Cardiac muscle cell (in vitro differentiated cells and primary cell): Measurements from ENCODE around the gene CAMK2G. TPM values are rescaled to one million over a fixed set of nuclear protein-coding genes. Genes with fewer than 3 reads are reported as not detected.

Experiments
- DNase-seq, 2 donors: peaks; one replicate each; pipeline versions ENCODE4 v3.0.0 to v3.0.0-alpha.2; 2010 to 2017; ENCODE audit warnings: low read depth in 1 of 2, low spot score in 1 of 2
- H3K27ac ChIP-seq: fragments of 200-600 bp; sonication (generic); 2 replicates; pipeline ENCODE4 v1.5.1; 2016
- H3K27me3 ChIP-seq: fragments of 200-600 bp; sonication (generic); 2 replicates; pipeline ENCODE4 v1.6.0; 2016; ENCODE audit warnings: control low read depth
- H3K36me3 ChIP-seq: fragments of 200-600 bp; sonication (generic); 2 replicates; pipeline ENCODE4 v1.5.1; 2016; ENCODE audit warnings: control low read depth
- H3K4me1 ChIP-seq: fragments of 200-600 bp; sonication (generic); 2 replicates; pipeline ENCODE4 v1.8.1; 2017; ENCODE audit warnings: low read depth, mild to moderate bottlenecking, mixed run types
- H3K4me3 ChIP-seq: fragments of 200-600 bp; sonication (generic); 2 replicates; pipeline ENCODE4 v1.5.1; 2016; ENCODE audit warnings: mild to moderate bottlenecking
- H3K9me3 ChIP-seq: fragments of 200-600 bp; sonication (generic); 2 replicates; pipeline ENCODE4 v1.5.1; 2017; ENCODE audit warnings: low read depth, mild to moderate bottlenecking, control low read depth
- CTCF ChIP-seq: IDR thresholded peaks from 2 replicates; pipeline ENCODE4 v1.5.1; 2012; ENCODE audit warnings: low read depth, mild to moderate bottlenecking, low read length
- polyA plus RNA-seq: library from polyadenylated mRNA; unstranded; fragments of >200 nt; fragmentation: Nextera tagmentation; extraction: Ambion mirVana; gene quantifications from 2 replicates; pipeline ENCODE4 v1.2.1, GENCODE V29; 2016
- total RNA-seq: library from RNA; depleted of rRNA; stranded (reverse); fragments of >200 nt; gene quantifications from 2 replicates; pipeline ENCODE4 v1.2.3, GENCODE V29; 2016

CAMK2G gene
- total and polyA plus RNA-seq, 2 experiments from 2014 or later = 7.7 to 29.8 TPM

GRCh38 chr10:73876566-73876965 lies 2.2 kb upstream of the CAMK2G start:
- DNase-seq = no peak
- no peaks in the 10 kb centered on the region for H3K9me3 ChIP-seq
- H3K4me1 ChIP-seq = no peaks in the 10 kb centered on the region
- H3K36me3 ChIP-seq = no peaks in the 10 kb centered on the region
- H3K4me3 ChIP-seq = no peak overlapping the region
- no peak for TF ChIP-seq CTCF
- no peak overlapping the region for H3K27ac ChIP-seq
- H3K27me3 ChIP-seq = no peaks in the 10 kb centered on the region

- no peak for TF ChIP-seq CTCF
- Histone ChIP-seq H3K36me3 (no peaks in the 10 kb centered on the region), H3K4me3 (no peak overlapping the region), H3K9me3 (no peaks in the 10 kb centered on the region), H3K4me1 (no peaks in the 10 kb centered on the region), H3K27me3 (no peaks in the 10 kb centered on the region), H3K27ac (no peak overlapping the region)
- no peak for DNase-seq
These were observed 1.8 kb upstream of the CAMK2G start for GRCh38 chr10:73876157-73876556.

GRCh38 chr10:73875139-73875475 lies 752 bp upstream of the CAMK2G start:
- Histone ChIP-seq H3K36me3 (no peaks in the 10 kb centered on the region), H3K9me3 (no peaks in the 10 kb centered on the region), H3K4me1 (no peaks in the 10 kb centered on the region), H3K27ac (no peak overlapping the region), H3K4me3 (peak overlapping the region; percentile 99), H3K27me3 (no peaks in the 10 kb centered on the region)
- no peak for TF ChIP-seq CTCF
- no peak for DNase-seq

GRCh38 chr10:73873838-73874215 lies 528 bp downstream of the CAMK2G start:
- no peak overlapping the region for H3K27ac ChIP-seq
- H3K4me1 ChIP-seq = peaks cover 3% of the 10 kb centered on the region
- TF ChIP-seq CTCF = no peak
- no peaks in the 10 kb centered on the region for H3K27me3 ChIP-seq
- no peaks in the 10 kb centered on the region for H3K36me3 ChIP-seq
- no peak for DNase-seq
- peak overlapping the region; percentile 99 for H3K4me3 ChIP-seq
- H3K9me3 ChIP-seq = no peaks in the 10 kb centered on the region

GRCh38 chr10:73873142-73873837 lies 1.1 kb downstream of the CAMK2G start:
- H3K4me1 ChIP-seq = peaks cover 8% of the 10 kb centered on the region
- DNase-seq = no peak
- H3K9me3 ChIP-seq = no peaks in the 10 kb centered on the region
- H3K27ac ChIP-seq = no peak overlapping the region
- H3K36me3 ChIP-seq = no peaks in the 10 kb centered on the region
- peak overlapping the region; percentile 99 for H3K4me3 ChIP-seq
- no peak for TF ChIP-seq CTCF
- H3K27me3 ChIP-seq = no peaks in the 10 kb centered on the region
